ENCODE measurements around the gene DNAH6.
"Not testable (repeated sequence)": the region's sequence is repeated elsewhere in the genome, so short reads cannot be mapped to it uniquely, and the experiment has no call there.

The DNAH6 gene

GRCh38 chr2:84516234-84516986 is at the start of gene DNAH6:
TSS of gene DNAH6 (plus strand) at chr2:84516498. CDS start at chr2:84517827, 1,329 bp downstream.
- DNase-seq (ENCODE audit: insufficient read length, low spot score) (peak; percentile 92), FAIRE-seq (peak; percentile 100)

- FAIRE-seq (no peak), DNase-seq (ENCODE audit: insufficient read length, low spot score) (no peak)
These were observed 48.9 kb upstream of the DNAH6 start for GRCh38 chr2:84467389-84467788.

- peak; percentile 54 for FAIRE-seq
- not testable (repeated sequence) for DNase-seq (ENCODE audit: insufficient read length, low spot score)
These were observed 43.9 kb upstream of the DNAH6 start for GRCh38 chr2:84472423-84472822.

GRCh38 chr2:84472856-84473565 is 43.3 kb upstream of the DNAH6 start:
- FAIRE-seq (no peak), DNase-seq (ENCODE audit: insufficient read length, low spot score) (no peak)

GRCh38 chr2:84474176-84474575 is 42.1 kb upstream of the DNAH6 start:
- DNase-seq (ENCODE audit: insufficient read length, low spot score) (no peak), FAIRE-seq (no peak)

- DNase-seq (ENCODE audit: insufficient read length, low spot score) (no peak), FAIRE-seq (no peak)
These were observed 38.4 kb upstream of the DNAH6 start for GRCh38 chr2:84477886-84478285.

- FAIRE-seq (no peak), DNase-seq (ENCODE audit: insufficient read length, low spot score) (no peak)
These were observed 37.4 kb upstream of the DNAH6 start for GRCh38 chr2:84478867-84479266.

- DNase-seq (ENCODE audit: insufficient read length, low spot score), result no peak
These were observed 34.6 kb upstream of the DNAH6 start for GRCh38 chr2:84481702-84482101.

GRCh38 chr2:84482603-84483002 is 33.7 kb upstream of the DNAH6 start:
- FAIRE-seq (no peak), DNase-seq (ENCODE audit: insufficient read length, low spot score) (no peak)

More at GRCh38 chr2:84481702-84482101, 34.6 kb upstream of the DNAH6 start:
- FAIRE-seq, result peak; percentile 83

GRCh38 chr2:84483320-84483719 is 33.0 kb upstream of the DNAH6 start:
- FAIRE-seq (peak; percentile 16), DNase-seq (ENCODE audit: insufficient read length, low spot score) (no peak)

- FAIRE-seq, result no peak
These were observed 29.7 kb upstream of the DNAH6 start for GRCh38 chr2:84486441-84487115.

GRCh38 chr2:84487298-84487996 is 28.9 kb upstream of the DNAH6 start:
- FAIRE-seq, result no peak
- DNase-seq (ENCODE audit: insufficient read length, low spot score), result no peak

More at GRCh38 chr2:84486441-84487115, 29.7 kb upstream of the DNAH6 start:
- DNase-seq (ENCODE audit: insufficient read length, low spot score), result no peak

GRCh38 chr2:84491256-84491655 is 25.0 kb upstream of the DNAH6 start:
- no peak for DNase-seq (ENCODE audit: insufficient read length, low spot score)
- no peak for FAIRE-seq

GRCh38 chr2:84491741-84492140 is 24.6 kb upstream of the DNAH6 start:
- no peak for FAIRE-seq
- DNase-seq (ENCODE audit: insufficient read length, low spot score), result no peak

GRCh38 chr2:84492571-84492970 is 23.7 kb upstream of the DNAH6 start:
- FAIRE-seq (no peak), DNase-seq (ENCODE audit: insufficient read length, low spot score) (no peak)

- peak; percentile 74 for FAIRE-seq
- DNase-seq (ENCODE audit: insufficient read length, low spot score), result peak; percentile 69
These were observed 22.8 kb upstream of the DNAH6 start for GRCh38 chr2:84493514-84493913.

- no peak for FAIRE-seq
- DNase-seq (ENCODE audit: insufficient read length, low spot score), result peak; percentile 34
These were observed 22.2 kb upstream of the DNAH6 start for GRCh38 chr2:84494070-84494469.

- FAIRE-seq (peak; percentile 89), DNase-seq (ENCODE audit: insufficient read length, low spot score) (peak; percentile 60)
These were observed 20.7 kb upstream of the DNAH6 start for GRCh38 chr2:84495539-84496146.

GRCh38 chr2:84496386-84496785 is 19.9 kb upstream of the DNAH6 start:
- DNase-seq (ENCODE audit: insufficient read length, low spot score) (no peak), FAIRE-seq (no peak)

GRCh38 chr2:84497285-84497684 is 19.0 kb upstream of the DNAH6 start:
- no peak for FAIRE-seq

More at GRCh38 chr2:84497285-84497684, 19.0 kb upstream of the DNAH6 start:
- DNase-seq (ENCODE audit: insufficient read length, low spot score), result no peak

Measured in HTR-8/SVneo (cell line).